GM18868 (cell line): ENCODE data around the gene DNAI1.

ENCODE experiments used
- ATAC-seq: cut with Tn5 transposase; IDR thresholded peaks from one replicate; pipeline ENCODE4 v1.9.1; 2021; ENCODE audit warnings: mild to moderate bottlenecking, moderate library complexity; ENCODE audit not compliant: unreplicated experiment

The DNAI1 gene

DNA sequence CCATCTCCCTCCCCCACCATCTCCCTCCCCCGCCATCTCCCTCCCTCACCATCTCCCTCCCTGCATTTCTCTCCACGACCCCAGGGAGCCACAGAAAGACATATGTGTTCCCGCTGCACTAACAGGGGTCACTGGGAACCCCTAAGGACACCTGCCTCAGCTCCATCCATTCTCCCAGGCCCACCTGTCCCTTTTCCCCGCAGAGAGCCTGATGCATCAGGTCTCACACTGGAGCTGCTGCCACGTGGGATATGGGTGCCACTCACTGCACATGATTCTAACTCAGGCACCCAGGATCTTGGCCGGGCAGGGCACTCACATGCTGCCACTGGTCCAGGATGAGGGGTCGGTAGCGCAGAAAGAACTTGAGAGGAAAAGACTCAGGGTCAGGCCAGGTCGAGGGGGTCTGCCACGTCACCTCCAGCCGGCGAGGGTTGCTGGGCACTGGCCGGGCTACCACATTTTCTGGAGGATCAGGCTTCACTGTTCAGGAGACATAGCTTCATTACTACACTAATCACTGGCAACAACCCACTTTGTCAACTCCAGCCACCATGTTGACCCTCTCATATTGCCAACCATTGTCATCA lies 97.4 kb downstream of the DNAI1 start:
- ATAC-seq = no peak

DNA sequence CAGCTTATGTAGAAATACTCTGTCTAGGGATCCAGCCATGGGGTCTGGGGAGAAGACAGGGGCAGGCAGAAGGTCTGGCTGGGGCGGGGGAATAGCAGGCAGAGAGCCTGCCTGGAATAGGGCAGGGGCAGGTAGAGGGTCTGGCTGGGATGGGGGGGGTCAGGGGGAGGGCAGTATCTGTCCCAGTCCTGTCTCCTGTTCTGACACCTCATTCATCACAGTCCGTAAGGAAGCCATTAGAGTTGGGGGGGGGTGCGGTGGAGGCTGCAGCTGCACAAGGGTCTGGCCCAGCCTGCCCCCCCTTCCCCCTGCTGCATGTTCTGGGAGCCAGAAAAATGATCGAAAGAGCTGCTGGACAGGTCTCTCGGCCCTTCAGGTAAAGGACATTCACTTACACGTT lies 98.3 kb downstream of the DNAI1 start:
- ATAC-seq = no peak

DNA sequence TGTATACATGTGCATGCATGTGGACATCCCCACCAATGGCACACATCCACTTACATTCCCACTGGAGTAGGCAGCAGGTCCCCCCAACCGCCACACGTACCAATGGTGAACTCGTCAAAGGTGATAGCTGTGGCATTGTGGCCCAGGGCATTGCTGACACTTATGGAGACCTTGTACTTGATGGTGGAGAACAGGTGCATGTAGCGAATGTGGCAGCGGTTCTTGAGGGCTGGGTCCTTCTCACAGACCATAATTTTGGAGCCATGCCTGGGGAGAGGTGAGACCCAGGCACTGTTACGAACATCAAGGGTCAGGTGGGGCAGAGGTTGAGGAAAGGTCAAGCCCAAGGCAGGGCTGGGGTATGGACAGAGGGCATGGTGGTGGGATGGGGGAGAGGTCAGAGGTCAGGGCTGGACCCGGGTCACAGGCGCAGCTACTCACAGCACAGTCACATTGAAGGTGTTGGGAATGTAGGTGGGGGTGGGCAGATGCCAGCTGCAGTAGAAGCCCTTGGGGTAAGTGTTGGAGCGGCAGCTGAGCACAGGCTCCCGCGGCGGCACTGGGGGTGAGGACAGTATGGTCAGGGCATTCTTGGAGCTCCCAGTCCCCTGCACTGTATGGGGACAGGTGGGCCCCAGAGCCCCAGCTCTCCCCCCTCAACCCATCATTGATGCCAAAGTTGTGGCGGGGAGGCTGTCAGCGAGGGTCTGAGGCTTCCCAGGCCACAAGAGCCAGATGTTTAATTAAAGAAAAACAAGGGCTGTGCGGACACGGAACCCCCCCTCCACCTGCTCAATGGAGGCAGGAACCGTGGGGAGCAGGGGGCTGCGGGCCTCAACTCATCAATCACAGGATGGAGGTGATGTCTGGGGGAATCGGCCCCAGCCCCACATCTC lies 99.1 kb downstream of the DNAI1 start:
- ATAC-seq = no peak

DNA sequence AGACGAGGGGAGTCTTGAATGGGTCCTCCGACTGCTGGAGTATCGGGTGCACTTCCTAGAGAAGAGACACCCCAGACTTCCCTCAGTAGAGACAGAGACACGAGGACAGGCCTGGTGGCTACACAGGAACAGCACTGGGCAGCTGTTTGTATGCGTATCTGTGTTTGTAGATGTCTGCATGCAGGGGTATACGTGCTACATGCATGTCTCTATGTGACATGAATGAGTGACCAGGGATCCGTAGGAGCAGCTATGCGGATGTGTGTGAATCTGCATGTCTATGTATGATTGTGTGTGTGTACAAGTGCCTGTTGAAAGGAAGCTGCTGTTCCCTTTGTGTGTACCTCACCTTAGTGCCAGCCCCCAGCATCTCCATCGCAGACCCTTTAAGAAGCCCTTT lies 99.8 kb downstream of the DNAI1 start:
- no peak for ATAC-seq

DNA sequence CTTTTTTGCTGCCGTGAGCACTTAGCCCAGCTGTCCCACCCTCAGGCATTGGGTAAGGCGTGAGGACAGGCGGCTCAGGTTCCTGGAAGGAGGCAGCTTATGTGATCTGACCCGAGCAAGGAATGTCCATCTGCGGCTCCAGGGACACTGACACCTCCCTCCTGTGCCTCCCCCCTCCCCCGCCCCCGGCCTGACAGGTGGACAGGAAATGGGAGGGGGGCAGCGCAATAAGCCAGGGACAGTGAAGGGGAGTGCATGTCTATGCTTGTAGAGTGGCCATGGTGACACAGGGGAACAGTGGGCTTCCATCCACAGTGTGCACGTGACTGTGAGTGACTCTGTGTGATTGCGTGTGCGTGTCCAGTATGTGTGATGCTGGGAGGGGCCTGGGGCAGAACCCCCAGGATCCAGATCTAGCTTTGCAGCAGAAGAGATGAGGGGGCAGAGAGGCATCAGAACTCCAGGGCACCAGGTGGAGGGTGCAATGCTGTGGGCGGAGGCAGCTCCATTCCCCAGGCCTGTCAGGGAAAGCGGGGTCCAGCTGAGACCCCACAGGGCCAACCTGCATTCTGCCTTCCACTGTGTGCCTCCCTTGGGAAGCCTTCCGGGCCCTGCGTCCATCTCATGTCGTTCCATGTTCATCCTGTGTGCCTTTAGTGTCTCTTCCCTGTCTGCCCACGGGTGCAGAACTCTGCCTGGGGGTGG lies 100.5 kb downstream of the DNAI1 start:
- ATAC-seq = no peak

DNA sequence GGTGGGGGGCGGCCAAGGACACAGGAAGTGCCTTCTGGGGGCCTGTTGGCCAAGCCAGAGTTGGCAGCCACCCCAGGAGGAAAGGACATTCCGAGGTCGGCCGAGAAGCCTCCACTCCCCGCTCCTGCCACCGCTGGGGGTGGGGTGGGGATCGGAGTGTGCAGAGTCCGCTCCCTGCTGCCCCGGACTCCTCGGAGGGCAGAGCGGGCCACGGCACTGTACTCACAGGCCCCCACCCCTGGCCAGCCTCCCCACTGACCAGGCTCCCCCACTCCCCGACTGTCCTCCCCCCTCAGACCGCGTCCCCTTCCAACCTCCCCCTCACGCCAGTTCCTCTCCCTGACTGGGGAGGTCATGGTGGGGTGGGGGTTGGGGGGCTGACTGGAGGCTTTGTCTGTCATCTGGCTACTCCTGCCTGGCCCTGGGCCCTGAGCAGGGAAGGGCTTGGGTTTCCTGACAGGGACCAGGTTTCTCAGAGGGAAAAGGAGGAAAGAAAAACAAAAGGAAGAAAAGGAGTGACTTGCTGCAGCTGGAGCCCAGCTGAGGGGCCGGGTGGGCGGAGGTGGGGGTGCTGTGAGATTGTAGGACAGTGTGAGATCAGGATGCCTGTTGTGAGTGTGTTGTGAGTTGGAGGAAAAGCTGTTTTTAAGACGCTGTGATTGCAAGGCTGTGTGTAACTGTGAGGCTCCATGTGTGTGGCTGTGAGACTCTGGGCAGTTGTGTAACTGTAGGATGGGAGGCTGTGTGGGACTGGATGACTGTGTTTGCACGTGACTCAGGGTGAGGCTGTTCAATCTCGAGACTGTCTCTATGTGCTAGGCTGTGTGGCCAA lies 101.2 kb downstream of the DNAI1 start:
- no peak for ATAC-seq

DNA sequence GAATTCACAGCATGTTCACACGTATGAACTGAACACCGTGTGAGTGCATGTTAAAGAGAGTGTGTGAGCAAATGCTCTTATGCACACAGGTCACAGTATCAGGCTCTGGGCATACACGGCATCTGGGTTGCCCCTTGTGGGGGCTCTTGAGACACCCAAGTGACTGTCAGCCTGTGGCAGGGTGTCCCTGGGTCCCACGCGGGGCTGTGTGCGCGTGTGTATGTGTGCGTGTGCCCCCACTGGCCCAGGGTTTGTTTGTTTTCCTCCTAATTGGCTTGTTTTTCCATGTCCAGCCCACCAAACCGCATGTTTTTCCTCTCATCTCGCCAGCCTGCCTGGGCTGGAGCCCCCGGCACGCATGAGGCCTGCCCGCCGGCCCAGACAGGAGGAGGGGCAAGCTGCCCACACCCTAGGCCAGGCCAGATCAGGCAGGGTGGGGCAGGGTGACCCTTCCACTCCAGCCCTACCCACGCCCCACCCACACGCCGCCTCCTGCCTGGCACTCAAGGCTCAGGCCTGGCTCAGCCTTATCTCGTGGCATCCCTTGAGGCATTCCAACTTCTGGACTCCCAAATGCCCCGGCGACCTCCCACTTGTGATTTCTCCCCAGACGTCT lies 102.1 kb downstream of the DNAI1 start:
- no peak for ATAC-seq

DNA sequence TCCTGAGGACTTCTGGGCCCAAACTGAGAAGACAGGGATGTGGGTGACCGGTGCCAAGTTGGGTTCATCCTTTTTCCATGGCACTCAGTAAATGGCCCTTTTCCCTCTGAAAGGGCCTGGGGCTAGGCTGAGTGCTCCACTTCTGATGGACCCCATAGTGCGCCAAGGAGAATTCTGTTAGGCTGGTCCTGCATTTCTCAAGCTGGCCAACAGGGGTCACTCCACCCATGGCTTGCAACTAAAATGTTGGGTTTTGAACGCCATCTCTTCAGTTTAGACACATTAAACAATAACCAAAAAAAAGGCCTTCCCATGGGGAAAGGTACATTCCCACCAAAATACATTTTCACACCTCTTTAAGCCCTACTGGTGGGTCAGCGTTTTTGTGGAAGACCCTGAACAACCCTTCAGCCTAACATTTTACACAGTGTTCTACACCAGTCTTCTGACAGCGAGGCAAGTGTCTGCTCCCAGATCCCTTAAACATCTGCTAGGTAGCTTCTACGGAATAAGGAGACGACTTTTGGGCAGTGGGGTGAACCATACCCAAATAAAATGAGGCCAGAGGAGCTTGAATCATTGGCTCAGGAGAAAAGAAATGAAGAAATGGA lies 103.6 kb downstream of the DNAI1 start:
- no peak for ATAC-seq

DNA sequence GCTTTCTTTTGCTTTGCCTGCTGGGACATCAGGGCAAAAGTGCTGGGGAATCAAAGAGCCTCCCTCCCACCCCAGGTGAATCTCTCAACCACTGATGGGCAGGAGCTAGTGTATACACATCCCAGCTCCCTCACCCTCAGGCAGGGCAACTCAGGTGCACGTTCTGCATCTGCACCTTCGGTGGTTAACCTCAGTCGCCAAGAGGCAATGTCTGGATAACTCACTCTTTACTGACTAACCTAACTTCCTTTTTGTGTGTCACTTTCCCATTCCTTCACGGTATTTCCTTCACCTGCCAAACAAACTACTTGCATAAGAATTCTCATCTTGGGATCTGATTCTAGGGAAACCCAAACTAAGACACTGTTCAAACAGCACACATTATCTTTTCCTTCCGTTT lies 104.7 kb downstream of the DNAI1 start:
- ATAC-seq = no peak

DNA sequence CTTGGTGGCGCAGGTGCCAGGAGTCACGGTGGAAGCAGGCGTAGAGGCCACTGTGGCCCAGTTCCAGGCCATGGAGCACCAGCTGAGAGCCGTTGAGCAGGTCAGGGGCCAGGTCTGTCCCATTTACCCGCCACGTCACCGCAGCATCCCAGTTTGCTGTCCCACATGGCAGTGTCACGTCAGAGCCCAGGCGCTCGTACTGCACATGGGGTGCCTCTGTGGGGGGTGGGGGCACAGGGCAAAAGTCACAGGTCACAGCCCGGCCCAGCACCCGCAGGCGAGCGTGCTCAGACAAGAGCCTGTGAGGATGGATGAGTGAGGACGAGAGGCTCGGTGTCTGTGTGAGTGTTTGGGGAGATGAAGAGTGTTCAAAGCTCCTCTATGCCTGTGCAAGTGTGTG lies 106.0 kb downstream of the DNAI1 start:
- no peak for ATAC-seq

DNA sequence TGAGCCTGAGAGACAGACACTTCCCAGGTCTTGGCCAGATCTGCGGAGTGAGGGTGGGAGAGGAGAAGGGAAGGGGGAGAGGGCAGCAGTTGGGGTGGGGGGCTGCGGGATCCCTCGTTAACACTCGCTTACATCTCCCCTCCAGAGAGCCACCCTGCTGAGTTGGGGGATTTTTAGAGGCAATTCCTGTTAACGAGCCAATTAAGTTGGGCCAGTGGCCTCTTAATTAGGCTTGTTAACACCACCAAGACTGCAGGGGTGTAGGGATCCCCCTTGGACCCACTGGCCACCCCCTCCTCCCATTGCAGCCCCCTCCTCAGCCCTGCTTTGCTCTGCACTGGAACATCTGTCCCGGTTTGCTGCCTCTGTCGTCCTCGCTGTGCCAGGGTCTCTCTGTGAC lies 107.3 kb downstream of the DNAI1 start:
- no peak for ATAC-seq

DNA sequence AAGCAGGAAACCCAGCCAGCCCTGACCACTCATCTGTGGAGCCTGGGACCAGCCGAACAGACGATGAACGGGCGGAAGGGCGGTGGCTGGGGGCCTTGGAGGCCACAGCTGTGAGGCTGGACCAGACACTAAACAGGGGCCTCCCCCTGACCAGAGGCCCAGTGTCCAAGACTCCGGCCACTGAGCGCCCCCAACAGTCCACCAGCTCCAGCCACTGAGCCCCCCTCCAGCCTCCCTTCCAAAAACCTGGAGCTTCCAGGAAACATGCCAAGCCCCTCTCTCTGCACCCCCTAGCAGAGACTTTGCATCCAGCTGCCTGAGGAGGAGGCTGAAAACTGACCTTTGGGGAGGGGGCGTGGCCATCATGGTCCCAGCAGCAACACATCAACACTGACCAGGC lies 107.7 kb downstream of the DNAI1 start:
- ATAC-seq = no peak

DNA sequence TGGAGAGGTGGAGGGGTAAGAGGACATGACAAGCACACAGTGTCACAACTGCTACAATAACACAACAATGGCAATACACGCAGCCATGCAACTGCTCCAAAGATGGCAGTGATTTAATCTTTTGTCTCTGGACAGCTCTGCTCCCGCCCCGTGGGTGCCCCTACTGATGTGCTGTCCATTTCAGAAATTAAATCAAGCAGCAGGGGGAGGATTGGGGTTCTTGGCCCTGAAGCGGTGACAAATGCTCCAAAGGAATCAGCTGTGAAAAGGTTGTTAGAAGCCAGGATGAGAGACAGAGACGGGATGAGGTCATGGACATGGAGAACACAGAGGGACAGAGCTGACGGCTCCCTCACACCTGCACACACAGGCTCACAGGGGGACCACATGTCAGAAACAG lies 108.4 kb downstream of the DNAI1 start:
- ATAC-seq = no peak

DNA sequence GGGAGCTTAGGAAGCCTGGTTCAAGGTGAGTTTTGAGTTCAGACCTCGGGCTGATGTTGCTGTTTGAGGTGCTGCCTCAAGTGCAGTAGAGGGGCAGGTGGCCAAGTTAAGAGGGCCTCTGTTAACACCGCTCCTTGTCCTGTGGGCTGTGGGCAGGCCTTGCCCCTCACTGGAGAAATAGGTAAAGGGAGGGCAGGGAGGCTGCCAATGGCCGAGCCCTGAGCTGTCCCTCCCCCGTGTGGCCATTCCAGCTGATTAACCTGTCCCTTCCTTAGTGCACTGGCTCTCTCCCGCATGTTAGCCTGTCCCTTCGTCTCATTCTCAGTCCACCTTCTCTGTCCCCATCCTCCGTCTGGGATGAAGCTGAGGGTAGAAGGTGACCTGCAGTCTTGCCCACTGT lies 109.5 kb downstream of the DNAI1 start:
- no peak for ATAC-seq

DNA sequence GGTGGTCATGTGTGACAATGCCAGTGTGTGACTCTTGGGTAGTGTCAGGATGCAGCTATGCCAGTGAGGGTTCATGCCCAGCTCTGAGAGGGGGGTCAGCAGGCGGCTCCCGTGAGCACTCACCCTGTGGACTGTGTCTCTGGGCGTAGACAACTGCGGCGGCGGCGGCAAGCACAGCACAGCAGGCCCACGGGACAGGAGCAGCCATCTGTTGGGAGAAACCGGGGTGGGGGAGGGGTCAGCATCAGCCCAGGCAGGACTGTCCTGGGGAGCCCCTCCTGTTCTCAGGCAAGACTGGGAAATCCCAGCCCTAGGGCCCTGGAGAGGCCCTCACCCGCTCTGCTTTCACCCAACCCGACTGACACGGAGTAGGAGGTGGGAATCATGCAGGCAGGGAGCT lies 110.2 kb downstream of the DNAI1 start:
- no peak for ATAC-seq

DNA sequence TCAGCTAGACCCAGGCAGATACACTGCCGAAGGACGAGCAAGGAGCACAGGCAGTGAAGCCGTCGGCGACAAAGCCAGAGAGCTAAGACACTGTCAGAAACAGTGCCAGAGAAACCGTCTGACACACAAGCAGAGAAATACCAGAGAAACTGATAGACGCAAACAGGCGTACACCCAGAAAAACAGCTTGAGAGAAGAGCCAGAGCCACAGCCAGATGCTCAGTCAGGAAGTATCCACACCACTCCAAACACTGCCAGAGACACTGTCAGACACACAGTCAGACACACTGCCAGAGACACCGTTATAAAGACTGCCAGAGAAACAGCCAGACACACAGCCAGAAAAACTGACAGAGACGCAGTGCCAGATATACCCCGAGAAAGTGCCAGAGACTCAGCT lies 111.8 kb downstream of the DNAI1 start:
- ATAC-seq = no peak
